ENCODE data around the gene LARGE1.

The LARGE1 gene

DNA sequence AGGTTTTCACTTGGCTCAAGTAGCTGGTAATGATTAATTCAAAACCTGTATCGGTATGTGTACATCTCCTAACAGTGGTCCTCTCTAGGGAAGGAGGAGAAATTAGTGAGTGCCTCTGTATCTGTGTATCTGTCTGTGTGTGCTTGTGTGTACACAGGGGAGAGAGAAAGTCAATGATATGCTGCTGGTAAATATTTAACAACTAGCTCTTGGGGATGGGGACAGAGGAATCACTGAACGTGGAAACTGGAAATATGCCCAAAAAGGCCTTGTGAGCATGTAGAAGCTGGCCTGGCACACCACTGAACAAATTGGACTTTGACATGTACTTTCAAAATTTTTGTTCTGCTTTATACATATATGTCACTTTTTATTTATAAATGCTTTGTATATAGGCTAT is 648.1 kb downstream of the LARGE1 start:
- DNase-seq, result no peak

GRCh38 chr22:33271390-33272161 is 648.7 kb downstream of the LARGE1 start:
- no peak for DNase-seq

GRCh38 chr22:33270596-33270995 is 649.7 kb downstream of the LARGE1 start:
- DNase-seq, result no peak

DNA sequence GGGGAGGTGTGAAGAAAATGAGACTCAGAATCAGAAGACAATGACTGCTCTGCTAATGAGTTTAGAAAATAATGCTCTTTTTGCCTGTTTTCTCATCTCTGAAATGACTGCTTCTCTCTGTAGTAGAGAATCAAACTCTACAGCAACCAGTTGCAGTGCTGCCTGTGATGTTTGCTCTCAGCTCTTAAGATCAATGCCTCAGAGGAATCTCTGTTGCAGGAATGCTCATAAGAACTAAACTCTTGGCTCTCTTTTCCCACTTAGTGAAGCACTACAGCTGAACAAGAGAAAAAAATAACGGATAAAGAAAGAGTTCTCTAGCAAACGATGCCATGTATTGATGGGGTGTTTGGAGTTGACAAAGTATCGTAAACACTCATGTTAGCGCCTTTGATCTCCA is 658.6 kb downstream of the LARGE1 start:
- DNase-seq, result no peak

GRCh38 chr22:33260498-33260897 is 659.8 kb downstream of the LARGE1 start:
- DNase-seq, result no peak

- DNase-seq, result no peak
Measured at GRCh38 chr22:33255791-33256190, 664.5 kb downstream of the LARGE1 start.

- no peak for DNase-seq
Measured at GRCh38 chr22:33248948-33249347, 671.3 kb downstream of the LARGE1 start.

DNA sequence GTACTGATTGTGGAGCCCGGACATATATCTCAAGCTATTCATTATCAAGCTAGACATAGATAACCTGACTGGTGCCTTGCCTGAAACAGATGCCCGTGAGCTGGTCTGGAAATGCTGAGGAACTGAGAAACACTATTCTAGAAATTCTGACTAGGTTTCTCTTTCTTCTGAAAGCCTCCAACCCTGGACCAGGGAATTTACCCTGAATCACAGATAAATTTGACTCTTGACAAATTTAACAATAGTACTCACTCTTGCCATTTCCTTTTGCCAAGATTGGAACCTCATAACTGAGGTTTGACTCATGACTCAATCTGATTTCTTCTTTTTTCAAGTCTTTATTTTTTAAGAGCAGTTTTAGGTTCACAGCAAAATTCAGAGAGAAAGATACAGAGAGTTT is 672.5 kb downstream of the LARGE1 start:
- peak; percentile 3 for DNase-seq

- DNase-seq, result no peak
Measured at GRCh38 chr22:33242078-33242477, 678.2 kb downstream of the LARGE1 start.

- no peak for DNase-seq
Measured at GRCh38 chr22:33240888-33241475, 679.3 kb downstream of the LARGE1 start.

- DNase-seq, result no peak
Measured at GRCh38 chr22:33232071-33232470, 688.2 kb downstream of the LARGE1 start.

GRCh38 chr22:33227791-33228190 is 692.5 kb downstream of the LARGE1 start:
- DNase-seq, result no peak

GRCh38 chr22:33224841-33225240 is 695.4 kb downstream of the LARGE1 start:
- no peak for DNase-seq
